ENCODE results near the gene PCDHB15.
"Not testable (repeated sequence)": the region's sequence is repeated elsewhere in the genome, so short reads cannot be mapped to it uniquely, and the experiment has no call there.

Gene PCDHB15

GRCh38 chr5:141245250-141245717 is at the start of gene PCDHB15:
TSS of gene PCDHB15 (plus strand) at chr5:141245395. CDS start at chr5:141245579, 184 bp downstream.
- DNase-seq: no peak

GRCh38 chr5:141196363-141196762 is 48.8 kb upstream of the PCDHB15 start:
- no peak for DNase-seq

GRCh38 chr5:141199359-141200235 is 45.6 kb upstream of the PCDHB15 start, which contains the start of gene PCDHB11:
TSS of gene PCDHB11 (plus strand) at chr5:141199627. CDS start at chr5:141199775, 148 bp downstream.
- peak; percentile 9 for DNase-seq

DNA sequence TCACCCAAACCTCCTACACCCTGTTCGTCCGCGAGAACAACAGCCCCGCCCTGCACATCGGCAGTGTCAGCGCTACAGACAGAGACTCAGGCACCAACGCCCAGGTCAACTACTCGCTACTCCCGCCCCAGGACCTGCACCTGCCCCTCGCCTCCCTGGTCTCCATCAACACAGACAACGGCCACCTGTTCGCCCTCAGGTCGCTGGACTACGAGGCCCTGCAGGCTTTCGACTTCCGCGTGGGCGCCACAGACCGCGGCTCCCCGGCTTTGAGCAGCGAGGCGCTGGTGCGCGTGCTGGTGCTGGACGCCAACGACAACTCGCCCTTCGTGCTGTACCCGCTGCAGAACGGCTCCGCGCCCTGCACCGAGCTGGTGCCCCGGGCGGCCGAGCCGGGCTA is 44.1 kb upstream of the PCDHB15 start:
- not testable (repeated sequence) for DNase-seq

DNA sequence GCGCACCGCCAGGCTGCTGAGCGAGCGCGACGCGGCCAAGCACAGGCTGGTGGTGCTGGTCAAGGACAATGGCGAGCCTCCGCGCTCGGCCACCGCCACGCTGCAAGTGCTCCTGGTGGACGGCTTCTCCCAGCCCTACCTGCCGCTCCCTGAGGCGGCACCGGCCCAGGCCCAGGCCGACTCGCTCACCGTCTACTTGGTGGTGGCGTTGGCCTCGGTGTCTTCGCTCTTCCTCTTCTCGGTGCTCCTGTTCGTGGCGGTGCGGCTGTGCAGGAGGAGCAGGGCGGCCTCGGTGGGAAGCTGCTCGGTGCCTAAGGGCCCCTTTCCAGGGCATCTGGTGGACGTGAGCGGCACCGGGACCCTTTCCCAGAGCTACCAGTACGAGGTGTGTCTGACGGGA is 43.5 kb upstream of the PCDHB15 start:
- DNase-seq: not testable (repeated sequence)

GRCh38 chr5:141208478-141208877 is 36.7 kb upstream of the PCDHB15 start, which contains the start of gene PCDHB12:
TSS of gene PCDHB12 (plus strand) at chr5:141208719. CDS start at chr5:141208908, 189 bp downstream.
- DNase-seq: no peak

DNA sequence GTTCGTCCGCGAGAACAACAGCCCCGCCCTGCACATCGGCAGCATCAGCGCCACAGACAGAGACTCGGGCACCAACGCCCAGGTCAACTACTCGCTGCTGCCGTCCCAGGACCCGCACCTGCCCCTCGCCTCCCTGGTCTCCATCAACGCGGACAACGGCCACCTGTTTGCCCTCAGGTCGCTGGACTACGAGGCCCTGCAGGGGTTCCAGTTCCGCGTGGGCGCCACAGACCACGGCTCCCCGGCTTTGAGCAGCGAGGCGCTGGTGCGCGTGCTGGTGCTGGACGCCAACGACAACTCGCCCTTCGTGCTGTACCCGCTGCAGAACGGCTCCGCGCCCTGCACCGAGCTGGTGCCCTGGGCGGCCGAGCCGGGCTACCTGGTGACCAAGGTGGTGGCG is 34.9 kb upstream of the PCDHB15 start:
- not testable (repeated sequence) for DNase-seq

DNA sequence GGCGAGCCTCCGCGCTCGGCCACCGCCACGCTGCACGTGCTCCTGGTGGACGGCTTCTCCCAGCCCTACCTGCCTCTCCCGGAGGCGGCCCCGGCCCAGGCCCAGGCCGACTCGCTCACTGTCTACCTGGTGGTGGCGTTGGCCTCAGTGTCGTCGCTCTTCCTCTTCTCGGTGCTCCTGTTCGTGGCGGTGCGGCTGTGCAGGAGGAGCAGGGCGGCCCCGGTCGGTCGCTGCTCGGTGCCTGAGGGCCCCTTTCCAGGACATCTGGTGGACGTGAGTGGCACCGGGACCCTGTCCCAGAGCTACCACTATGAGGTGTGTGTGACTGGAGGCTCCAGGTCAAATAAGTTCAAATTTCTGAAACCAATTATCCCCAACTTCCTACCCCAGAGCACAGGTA is 34.3 kb upstream of the PCDHB15 start:
- DNase-seq: not testable (repeated sequence)

DNA sequence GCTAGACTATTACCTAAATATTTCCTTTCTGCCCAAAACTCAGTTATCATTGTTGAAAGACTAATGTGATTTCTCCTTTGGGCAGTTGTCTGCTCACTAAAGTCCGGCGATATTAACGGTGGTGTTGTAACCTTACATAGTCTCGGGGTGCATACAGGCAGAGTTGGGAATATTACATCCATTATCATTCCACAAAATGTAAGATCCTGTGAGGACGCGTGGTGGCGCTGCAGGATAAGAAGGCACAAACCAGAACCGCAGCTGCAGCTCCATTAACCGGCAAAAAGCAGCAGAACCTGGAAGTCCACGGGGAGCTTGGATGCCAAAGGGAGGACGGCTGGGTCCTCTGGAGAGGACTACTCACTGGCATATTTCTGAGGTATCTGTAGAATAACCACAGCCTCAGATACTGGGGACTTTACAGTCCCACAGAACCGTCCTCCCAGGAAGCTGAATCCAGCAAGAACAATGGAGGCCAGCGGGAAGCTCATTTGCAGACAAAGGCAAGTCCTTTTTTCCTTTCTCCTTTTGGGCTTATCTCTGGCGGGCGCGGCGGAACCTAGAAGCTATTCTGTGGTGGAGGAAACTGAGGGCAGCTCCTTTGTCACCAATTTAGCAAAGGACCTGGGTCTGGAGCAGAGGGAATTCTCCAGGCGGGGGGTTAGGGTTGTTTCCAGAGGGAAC is 31.4 kb upstream of the PCDHB15 start, which contains the start of gene PCDHB13:
TSS of gene PCDHB13 (plus strand) at position 264 of the 684 bp plus-strand sequence. CDS start at position 469, 205 bp downstream.
- peak; percentile 20 for DNase-seq

DNA sequence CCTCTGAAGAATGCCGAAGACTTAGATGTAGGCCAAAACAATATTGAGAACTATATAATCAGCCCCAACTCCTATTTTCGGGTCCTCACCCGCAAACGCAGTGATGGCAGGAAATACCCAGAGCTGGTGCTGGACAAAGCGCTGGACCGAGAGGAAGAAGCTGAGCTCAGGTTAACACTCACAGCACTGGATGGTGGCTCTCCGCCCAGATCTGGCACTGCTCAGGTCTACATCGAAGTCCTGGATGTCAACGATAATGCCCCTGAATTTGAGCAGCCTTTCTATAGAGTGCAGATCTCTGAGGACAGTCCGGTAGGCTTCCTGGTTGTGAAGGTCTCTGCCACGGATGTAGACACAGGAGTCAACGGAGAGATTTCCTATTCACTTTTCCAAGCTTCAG is 30.6 kb upstream of the PCDHB15 start:
- DNase-seq: not testable (repeated sequence)

- DNase-seq: not testable (repeated sequence)
Observed at GRCh38 chr5:141215504-141215903, 29.7 kb upstream of the PCDHB15 start.

GRCh38 chr5:141216035-141216434 is 29.2 kb upstream of the PCDHB15 start:
- not testable (repeated sequence) for DNase-seq

DNA sequence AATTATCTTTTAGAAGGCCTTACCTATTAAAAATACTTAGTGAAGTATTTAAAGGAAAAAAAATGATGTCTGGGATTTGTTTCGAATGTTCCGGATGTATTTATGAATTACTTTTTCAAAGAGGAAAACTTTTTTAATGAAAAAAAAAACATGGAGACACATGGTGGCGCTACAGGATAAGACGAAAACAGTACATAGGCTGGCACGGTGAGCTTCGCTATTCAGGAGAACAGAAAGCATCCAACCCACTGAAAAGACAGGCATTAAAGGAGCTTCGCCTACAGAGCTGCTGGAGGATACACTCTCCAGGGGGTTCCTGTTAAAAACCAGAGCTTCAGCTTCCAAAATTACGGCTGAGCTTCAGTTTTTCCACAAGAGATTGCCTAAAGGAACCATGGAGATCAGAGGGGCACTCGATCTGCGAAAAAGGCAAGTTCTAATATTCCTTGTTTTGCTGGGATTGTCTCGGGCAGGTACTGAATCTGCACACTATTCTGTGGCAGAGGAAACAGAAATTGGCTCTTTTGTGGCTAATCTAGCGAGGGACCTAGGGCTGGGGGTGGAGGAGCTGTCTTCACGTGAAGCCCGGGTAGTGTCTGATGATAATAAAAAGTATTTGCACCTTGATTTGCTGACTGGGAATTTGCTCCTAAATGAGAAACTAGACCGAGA is 21.9 kb upstream of the PCDHB15 start, which contains the start of gene PCDHB14:
TSS of gene PCDHB14 (plus strand) at position 232 of the 672 bp plus-strand sequence. CDS start at position 395, 163 bp downstream.
- DNase-seq: no peak

- DNase-seq: not testable (repeated sequence)
Observed at GRCh38 chr5:141224844-141225243, 20.4 kb upstream of the PCDHB15 start.

GRCh38 chr5:141225421-141225820 is 19.8 kb upstream of the PCDHB15 start:
- not testable (repeated sequence) for DNase-seq

GRCh38 chr5:141234109-141234667 is 11.0 kb upstream of the PCDHB15 start:
- no peak for DNase-seq

DNA sequence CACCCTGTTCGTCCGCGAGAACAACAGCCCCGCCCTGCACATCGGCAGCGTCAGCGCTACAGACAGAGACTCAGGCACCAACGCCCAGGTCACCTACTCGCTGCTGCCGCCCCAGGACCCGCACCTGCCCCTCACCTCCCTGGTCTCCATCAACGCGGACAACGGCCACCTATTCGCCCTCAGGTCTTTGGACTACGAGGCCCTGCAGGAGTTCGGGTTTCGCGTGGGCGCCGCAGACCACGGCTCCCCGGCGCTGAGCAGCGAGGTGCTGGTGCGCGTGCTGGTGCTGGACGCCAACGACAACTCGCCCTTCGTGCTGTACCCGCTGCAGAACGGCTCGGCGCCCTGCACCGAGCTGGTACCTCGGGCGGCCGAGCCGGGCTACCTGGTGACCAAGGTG is 9.3 kb upstream of the PCDHB15 start:
- DNase-seq: not testable (repeated sequence)

DNA sequence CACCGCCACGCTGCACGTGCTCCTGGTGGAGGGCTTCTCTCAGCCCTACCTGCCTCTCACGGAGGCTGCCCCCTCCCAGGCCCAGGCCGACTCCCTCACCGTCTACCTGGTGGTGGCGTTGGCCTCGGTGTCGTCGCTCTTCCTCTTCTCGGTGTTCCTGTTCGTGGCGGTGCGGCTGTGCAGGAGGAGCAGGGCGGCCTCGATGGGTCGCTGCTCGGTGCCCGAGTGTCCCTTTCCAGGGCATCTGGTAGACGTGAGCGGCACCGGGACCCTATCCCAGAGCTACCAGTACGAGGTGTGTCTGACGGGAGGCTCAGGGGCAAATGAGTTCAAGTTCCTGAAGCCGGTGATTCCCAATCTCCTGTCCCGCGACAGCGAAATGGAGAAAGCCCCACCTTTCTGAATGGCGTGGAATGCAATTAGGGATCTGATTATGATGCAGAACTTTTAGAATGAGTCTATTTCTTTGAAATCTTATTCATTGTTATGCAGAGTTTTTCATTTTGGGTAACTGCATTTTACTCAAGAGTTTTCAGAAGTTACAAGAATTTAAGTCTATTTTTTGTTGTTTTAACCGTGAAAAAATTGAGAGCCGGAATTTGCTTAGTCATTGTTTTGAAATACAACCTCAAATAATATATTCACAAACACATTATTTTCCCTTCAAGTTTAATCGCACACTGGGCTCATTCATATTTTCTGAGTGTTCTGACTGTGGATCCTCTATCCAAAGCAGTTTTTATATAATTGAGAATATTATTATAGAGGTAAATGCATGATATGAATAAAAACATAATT is 8.5 kb upstream of the PCDHB15 start:
- DNase-seq: no peak

GRCh38 chr5:141241496-141241895 is 3.7 kb upstream of the PCDHB15 start:
- DNase-seq: no peak

DNA sequence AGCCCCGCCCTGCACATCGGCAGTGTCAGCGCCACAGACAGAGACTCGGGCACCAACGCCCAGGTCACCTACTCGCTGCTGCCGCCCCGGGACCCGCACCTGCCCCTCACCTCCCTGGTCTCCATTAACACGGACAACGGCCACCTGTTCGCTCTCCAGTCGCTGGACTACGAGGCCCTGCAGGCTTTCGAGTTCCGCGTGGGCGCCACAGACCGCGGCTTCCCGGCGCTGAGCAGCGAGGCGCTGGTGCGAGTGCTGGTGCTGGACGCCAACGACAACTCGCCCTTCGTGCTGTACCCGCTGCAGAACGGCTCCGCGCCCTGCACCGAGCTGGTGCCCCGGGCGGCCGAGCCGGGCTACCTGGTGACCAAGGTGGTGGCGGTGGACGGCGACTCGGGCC is 1.8 kb downstream of the PCDHB15 start:
- not testable (repeated sequence) for DNase-seq

DNA sequence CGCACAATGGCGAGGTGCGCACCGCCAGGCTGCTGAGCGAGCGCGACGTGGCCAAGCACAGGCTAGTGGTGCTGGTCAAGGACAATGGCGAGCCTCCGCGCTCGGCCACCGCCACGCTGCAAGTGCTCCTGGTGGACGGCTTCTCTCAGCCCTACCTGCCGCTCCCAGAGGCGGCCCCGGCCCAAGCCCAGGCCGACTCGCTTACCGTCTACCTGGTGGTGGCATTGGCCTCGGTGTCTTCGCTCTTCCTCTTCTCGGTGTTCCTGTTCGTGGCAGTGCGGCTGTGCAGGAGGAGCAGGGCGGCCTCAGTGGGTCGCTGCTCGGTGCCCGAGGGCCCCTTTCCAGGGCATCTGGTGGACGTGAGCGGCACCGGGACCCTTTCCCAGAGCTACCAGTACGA is 2.2 kb downstream of the PCDHB15 start:
- DNase-seq: not testable (repeated sequence)

Data from NCI-H510A (cell line).